Measurements from ENCODE around the gene VPS52.
"Not testable (repeated sequence)": the region's sequence is repeated elsewhere in the genome, so short reads cannot be mapped to it uniquely, and the experiment has no call there.

VPS52 gene

GRCh38 chr6:33304216-33304615, 32.5 kb upstream of the VPS52 start:
- no peak for DNase-seq (ENCODE audit: low read depth in 3 of 3, low spot score in 1 of 3)

- no peak for DNase-seq (ENCODE audit: low read depth in 3 of 3, low spot score in 1 of 3)
Observed at GRCh38 chr6:33301877-33302276, 30.2 kb upstream of the VPS52 start.

- DNase-seq (ENCODE audit: low read depth in 3 of 3, low spot score in 1 of 3), result peak; percentile 86 to 94 (median 90)
Observed at GRCh38 chr6:33299237-33299944, 27.7 kb upstream of the VPS52 start.

DNA sequence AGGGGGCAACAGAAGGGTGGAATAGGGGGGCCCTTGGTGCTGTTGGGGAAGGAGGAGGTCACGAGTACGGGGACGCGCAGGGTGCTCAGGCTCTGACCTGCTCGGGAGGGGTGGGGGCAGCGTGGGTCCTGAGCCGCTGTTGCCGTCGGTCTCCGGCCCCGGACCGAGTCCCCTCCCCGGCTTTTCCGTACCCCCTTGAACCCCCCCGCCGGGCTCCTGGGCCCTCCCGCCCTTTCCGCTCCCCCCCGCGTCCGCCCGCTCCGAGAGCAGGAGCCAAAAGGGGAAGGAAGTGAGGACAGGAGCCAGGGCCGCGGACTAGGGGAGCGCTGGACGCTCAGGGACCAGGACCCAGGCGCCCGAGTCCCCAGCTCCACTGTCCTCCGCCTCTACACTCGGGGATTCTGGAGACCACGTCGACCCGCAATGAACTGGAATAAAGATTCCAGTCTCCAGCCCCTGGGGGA, 27.1 kb upstream of the VPS52 start, which contains the start of gene RGL2:
TSS of gene RGL2 (minus strand) at position 170 of the 464 bp plus-strand sequence. CDS start 332 bp downstream, outside the sequence.
- DNase-seq (ENCODE audit: low read depth in 3 of 3, low spot score in 1 of 3), result peak in 1 of 3 donors; percentile 49

GRCh38 chr6:33297956-33298772, 26.5 kb upstream of the VPS52 start:
- DNase-seq (ENCODE audit: low read depth in 3 of 3, low spot score in 1 of 3), result no peak

- DNase-seq (ENCODE audit: low read depth in 3 of 3, low spot score in 1 of 3), result no peak
Observed at GRCh38 chr6:33297406-33297955, 25.8 kb upstream of the VPS52 start.

- no peak for DNase-seq (ENCODE audit: low read depth in 3 of 3, low spot score in 1 of 3)
Observed at GRCh38 chr6:33296797-33297405, 25.2 kb upstream of the VPS52 start.

GRCh38 chr6:33295621-33296369, 24.1 kb upstream of the VPS52 start:
- DNase-seq (ENCODE audit: low read depth in 3 of 3, low spot score in 1 of 3), result no peak

DNA sequence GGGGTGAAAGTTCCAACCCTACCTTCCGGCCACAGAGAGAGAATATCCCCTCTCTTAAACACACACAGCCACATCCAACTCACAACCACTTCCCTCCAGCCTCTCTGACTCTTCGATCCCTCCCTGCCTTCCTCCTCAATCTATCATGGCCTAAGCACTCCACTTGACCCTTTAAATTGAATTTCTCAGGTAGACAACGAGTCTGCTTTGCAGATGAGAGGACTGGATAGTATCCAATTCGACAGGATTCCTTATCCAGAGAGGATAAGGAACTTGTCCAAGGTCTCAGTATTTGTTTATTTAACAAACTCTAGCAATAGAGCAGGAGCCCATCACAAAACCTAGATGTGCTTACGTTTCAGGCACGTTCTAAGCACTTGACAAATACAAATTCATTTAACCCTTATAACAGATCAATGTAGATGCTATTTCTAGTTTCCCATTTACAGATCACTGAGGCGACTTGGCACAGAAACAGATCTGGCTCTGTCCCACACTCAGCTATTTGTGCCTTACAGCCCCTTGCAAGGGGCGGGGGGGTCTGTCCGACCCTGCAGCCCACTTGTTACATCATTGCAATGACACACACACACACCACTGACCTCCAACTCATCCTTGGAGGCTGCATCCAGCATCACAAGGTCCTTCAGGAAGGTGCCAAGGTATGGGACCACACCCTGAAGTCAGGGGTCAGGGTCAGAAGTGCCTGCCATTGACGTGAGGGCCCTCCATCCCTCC, 22.6 kb upstream of the VPS52 start:
- no peak for DNase-seq (ENCODE audit: low read depth in 3 of 3, low spot score in 1 of 3)

DNA sequence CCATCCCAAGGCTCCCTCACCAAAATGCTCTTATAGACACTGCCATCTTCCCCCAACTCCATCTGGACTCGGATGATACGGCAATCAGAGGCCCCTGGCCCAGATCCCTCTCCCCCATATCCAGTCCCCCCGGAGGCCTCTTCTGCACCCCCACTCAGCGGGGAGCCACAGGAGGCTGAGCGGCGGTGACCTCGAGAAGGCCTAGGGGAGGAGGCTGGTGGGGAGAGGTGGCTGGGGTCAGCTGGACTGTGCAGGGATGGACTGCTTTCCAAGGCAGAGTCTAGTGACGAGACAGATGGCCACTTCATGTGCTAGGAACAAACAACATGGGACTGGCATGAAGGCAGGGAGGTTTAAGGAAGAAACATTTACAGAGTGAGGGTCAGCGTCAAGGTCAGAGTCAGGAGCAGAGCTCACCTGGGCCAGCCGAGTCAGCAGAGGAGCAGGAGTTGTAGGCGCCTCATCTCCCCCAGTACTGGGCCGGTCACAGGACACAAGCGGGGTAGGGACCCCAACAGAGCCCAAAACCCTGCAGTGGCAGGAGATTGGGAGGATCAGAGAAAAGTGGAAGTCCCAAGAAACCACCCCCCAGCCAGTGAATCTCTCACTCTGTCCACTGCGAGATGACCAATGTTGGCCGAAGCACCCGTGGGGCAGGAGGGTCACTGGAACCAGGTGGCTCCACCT, 21.5 kb upstream of the VPS52 start:
- no peak for DNase-seq (ENCODE audit: low read depth in 3 of 3, low spot score in 1 of 3)

DNA sequence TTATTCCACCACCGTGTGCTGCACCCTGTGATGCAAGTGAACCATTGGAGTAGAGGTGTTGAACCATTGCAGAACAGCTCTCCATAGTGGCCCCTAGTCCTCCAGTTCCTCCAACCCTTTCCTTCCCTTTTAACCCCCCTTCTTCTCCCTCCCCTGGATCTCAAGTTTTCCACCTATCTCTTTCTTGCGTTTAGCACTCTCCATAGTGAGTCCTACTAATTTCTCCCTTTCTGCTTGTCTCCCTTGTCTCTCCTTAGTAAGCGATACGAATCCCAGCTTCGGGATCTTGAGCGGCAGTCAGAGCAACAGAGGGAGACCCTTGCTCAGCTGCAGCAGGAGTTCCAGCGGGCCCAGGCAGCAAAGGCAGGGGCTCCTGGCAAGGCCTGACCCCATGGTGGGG, 18.8 kb upstream of the VPS52 start:
- no peak for DNase-seq (ENCODE audit: low read depth in 3 of 3, low spot score in 1 of 3)

DNA sequence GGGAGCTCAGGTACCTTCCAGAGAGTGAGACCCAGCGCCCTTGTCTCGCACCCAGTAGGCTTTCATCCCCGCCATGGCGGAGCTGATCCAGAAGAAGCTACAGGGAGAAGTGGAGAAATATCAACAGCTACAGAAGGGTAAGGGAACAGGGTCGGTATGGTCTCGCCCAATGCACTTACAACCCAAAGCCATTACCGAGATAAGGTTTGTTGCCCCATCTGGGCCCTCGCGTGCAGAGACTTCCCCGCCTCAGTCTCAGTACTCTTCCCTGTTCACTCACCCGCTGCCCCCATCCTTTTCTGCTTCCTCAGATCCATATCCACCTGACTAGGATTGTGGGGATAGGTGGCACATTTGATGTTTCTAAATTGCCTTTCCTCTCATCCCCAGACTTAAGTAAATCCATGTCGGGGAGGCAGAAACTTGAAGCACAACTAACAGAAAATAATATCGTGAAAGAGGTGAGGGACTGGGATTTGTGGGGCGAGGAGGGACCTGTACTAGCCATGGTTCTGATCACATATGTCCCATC, 18.2 kb upstream of the VPS52 start:
- no peak for DNase-seq (ENCODE audit: low read depth in 3 of 3, low spot score in 1 of 3)

- DNase-seq (ENCODE audit: low read depth in 3 of 3, low spot score in 1 of 3), result peak in 2 of 3 donors; percentile 40 to 48
Observed at GRCh38 chr6:33288921-33289783, 17.5 kb upstream of the VPS52 start, which contains the start of the genes PFDN6 and WDR46. Gene PFDN6 (plus strand): TSS chr6:33289601. CDS start chr6:33289857, 256 bp downstream. Gene WDR46 (minus strand): TSS chr6:33289239. CDS start chr6:33289170, 69 bp downstream.

DNA sequence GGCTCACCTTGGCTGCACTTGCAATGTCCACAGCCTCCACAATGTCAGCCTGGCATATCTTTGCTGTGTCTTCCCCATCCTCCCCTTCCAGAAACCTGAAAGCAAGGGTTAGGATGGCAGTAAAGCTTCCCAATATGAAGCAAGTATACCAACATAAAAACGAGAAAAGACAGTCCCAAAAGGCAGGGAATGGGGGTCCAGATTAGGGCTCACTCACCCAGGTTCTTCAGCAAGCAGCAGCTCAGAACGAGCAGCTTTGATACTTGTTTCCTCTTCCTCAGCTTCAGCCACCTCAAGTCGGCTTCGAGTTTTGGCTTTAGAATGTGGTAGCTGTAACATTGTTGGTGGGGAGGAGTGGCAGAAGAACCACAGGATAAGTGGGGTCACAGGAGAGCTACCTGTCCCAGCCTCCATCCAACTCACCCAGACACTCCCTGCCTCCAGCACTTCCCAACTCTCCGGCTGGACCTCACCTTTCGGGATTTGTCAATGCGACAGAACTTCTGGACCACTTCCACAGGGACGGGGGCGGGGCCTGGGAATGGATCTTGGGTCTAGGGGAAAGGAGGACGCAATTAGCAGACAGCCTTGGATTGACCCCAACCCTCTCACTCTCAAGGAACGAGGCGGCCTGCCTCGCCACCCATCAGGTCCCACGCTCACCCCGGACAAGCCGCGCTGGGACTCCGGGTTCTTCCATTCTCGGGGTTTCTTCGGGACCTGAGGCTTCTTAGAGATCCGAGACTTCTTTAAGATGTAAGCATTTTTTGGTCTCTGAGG, 16.7 kb upstream of the VPS52 start:
- DNase-seq (ENCODE audit: low read depth in 3 of 3, low spot score in 1 of 3), result no peak

GRCh38 chr6:33286946-33287914, 15.6 kb upstream of the VPS52 start:
- DNase-seq (ENCODE audit: low read depth in 3 of 3, low spot score in 1 of 3), result no peak

- DNase-seq (ENCODE audit: low read depth in 3 of 3, low spot score in 1 of 3), result not testable (repeated sequence)
Observed at GRCh38 chr6:33285214-33285613, 13.5 kb upstream of the VPS52 start.
